KOPT-K1 (cell line): ENCODE results near the gene FRMD1.

ENCODE experiments used
- H3K27ac ChIP-seq: fragments of 200-600 bp; sonication (generic); 2 replicates; pipeline ENCODE4 v1.5.1; 2016; ENCODE audit warnings: antibody characterized with exemption, mild to moderate bottlenecking, low read depth, low read length; ENCODE audit not compliant: poor library complexity, severe bottlenecking
- H3K36me3 ChIP-seq: fragments of 200-600 bp; sonication (generic); 2 replicates; pipeline ENCODE4 v1.5.1; 2017; ENCODE audit warnings: antibody characterized with exemption, mild to moderate bottlenecking, low read length, moderate library complexity; ENCODE audit not compliant: insufficient read depth
- H3K9me3 ChIP-seq: fragments of 200-600 bp; sonication (generic); 2 replicates; pipeline ENCODE4 v1.5.1; 2017; ENCODE audit warnings: antibody characterized with exemption, low read length, mild to moderate bottlenecking; ENCODE audit not compliant: insufficient read depth, poor library complexity, severe bottlenecking

The FRMD1 gene

GRCh38 chr6:168030218-168030746 lies 48.7 kb downstream of the FRMD1 start:
- Histone ChIP-seq H3K27ac (no peak overlapping the region), H3K9me3 (peaks cover 9% of the 10 kb centered on the region), H3K36me3 (no peaks in the 10 kb centered on the region)

GRCh38 chr6:168029459-168030217 lies 49.4 kb downstream of the FRMD1 start:
- H3K36me3 ChIP-seq = no peaks in the 10 kb centered on the region
- no peak overlapping the region for H3K27ac ChIP-seq
- peaks cover 10% of the 10 kb centered on the region for H3K9me3 ChIP-seq

GRCh38 chr6:168028181-168028580 lies 50.8 kb downstream of the FRMD1 start:
- Histone ChIP-seq H3K36me3 (no peaks in the 10 kb centered on the region), H3K27ac (no peak overlapping the region), H3K9me3 (peaks cover 10% of the 10 kb centered on the region)

- Histone ChIP-seq H3K9me3 (peaks cover 10% of the 10 kb centered on the region), H3K36me3 (no peaks in the 10 kb centered on the region), H3K27ac (no peak overlapping the region)
These were observed 51.5 kb downstream of the FRMD1 start for GRCh38 chr6:168027521-168027920.

- Histone ChIP-seq H3K9me3 (peaks cover 10% of the 10 kb centered on the region), H3K36me3 (no peaks in the 10 kb centered on the region), H3K27ac (no peak overlapping the region)
These were observed 52.1 kb downstream of the FRMD1 start for GRCh38 chr6:168026925-168027324.

GRCh38 chr6:168025831-168026710 lies 52.9 kb downstream of the FRMD1 start:
- peaks cover 10% of the 10 kb centered on the region for H3K9me3 ChIP-seq
- no peaks in the 10 kb centered on the region for H3K36me3 ChIP-seq
- no peak overlapping the region for H3K27ac ChIP-seq

GRCh38 chr6:168024951-168025510 lies 54.0 kb downstream of the FRMD1 start:
- Histone ChIP-seq H3K27ac (no peak overlapping the region), H3K36me3 (no peaks in the 10 kb centered on the region), H3K9me3 (peaks cover 10% of the 10 kb centered on the region)

- H3K36me3 ChIP-seq = no peaks in the 10 kb centered on the region
- H3K9me3 ChIP-seq = peaks cover 10% of the 10 kb centered on the region
These were observed 56.3 kb downstream of the FRMD1 start for GRCh38 chr6:168022488-168023321.

GRCh38 chr6:168021581-168021980 lies 57.4 kb downstream of the FRMD1 start:
- no peak overlapping the region for H3K27ac ChIP-seq
- H3K9me3 ChIP-seq = peaks cover 10% of the 10 kb centered on the region
- no peaks in the 10 kb centered on the region for H3K36me3 ChIP-seq

More at GRCh38 chr6:168022488-168023321, 56.3 kb downstream of the FRMD1 start:
- no peak overlapping the region for H3K27ac ChIP-seq

- Histone ChIP-seq H3K9me3 (peaks cover 9% of the 10 kb centered on the region), H3K27ac (no peak overlapping the region), H3K36me3 (no peaks in the 10 kb centered on the region)
These were observed 58.8 kb downstream of the FRMD1 start for GRCh38 chr6:168020242-168020641.

- H3K36me3 ChIP-seq = no peaks in the 10 kb centered on the region
- H3K9me3 ChIP-seq = peaks cover 8% of the 10 kb centered on the region
- H3K27ac ChIP-seq = no peak overlapping the region
These were observed 60.3 kb downstream of the FRMD1 start for GRCh38 chr6:168018664-168019063.

- peaks cover 19% of the 10 kb centered on the region for H3K9me3 ChIP-seq
- H3K36me3 ChIP-seq = no peaks in the 10 kb centered on the region
- no peak overlapping the region for H3K27ac ChIP-seq
These were observed 61.4 kb downstream of the FRMD1 start for GRCh38 chr6:168017629-168018028.

- no peak overlapping the region for H3K27ac ChIP-seq
- H3K36me3 ChIP-seq = no peaks in the 10 kb centered on the region
- peaks cover 25% of the 10 kb centered on the region for H3K9me3 ChIP-seq
These were observed 62.1 kb downstream of the FRMD1 start for GRCh38 chr6:168016721-168017525.

GRCh38 chr6:168016176-168016620 lies 62.8 kb downstream of the FRMD1 start:
- no peaks in the 10 kb centered on the region for H3K36me3 ChIP-seq
- no peak overlapping the region for H3K27ac ChIP-seq
- H3K9me3 ChIP-seq = peaks cover 31% of the 10 kb centered on the region
